HCT116 (cell line): ENCODE results near the gene KCNK5. TPM values are rescaled to one million over a fixed set of nuclear protein-coding genes. Genes with fewer than 3 reads are reported as not detected.

Experiments
- ATAC-seq: fragments of 200-7000 bp; cut with Tn5 transposase; 2 replicates; pipeline ENCODE4 v1.9.1; 2020; ENCODE audit warnings: mild to moderate bottlenecking, moderate library complexity
- BruUV-seq: library from RNA; stranded (reverse); fragments of 400-500 nt; replicated peaks from 2 replicates; lab custom pipeline; 2021; lab: Mats Ljungman, UMichigan
- CTCF ChIA-PET: fragments of 300-600 bp; sonication (Branson Sonifier 250); formaldehyde crosslinking; loops from one replicate; lab custom pipeline; 2021; ENCODE audit warnings: antibody characterized with exemption; lab: Charles Lee
- POLR2A ChIA-PET: fragments of 300-600, 350-600 bp; sonication (Branson Sonifier 250); formaldehyde crosslinking; loops from one replicate; lab custom pipeline; 2021; ENCODE audit warnings: antibody characterized with exemption; lab: Charles Lee
- RAD21 ChIA-PET, 2 experiments: fragments of 300-600 bp; sonication (Branson Sonifier 250); formaldehyde crosslinking; loops; one replicate each; lab custom pipeline; 2023; ENCODE audit warnings: low total read pairs in 2 of 2; ENCODE audit not compliant: uncharacterized antibody in 2 of 2, unreplicated experiment in 2 of 2, low non-redundant PET in 1 of 2; lab: Charles Lee
- DNase-seq: peaks from one replicate; pipeline ENCODE4 v3.0.0-alpha.2; 2010; ENCODE audit warnings: low read depth, low spot score
- H2AFZ ChIP-seq: fragments of 200-600 bp; shearing (Covaris generic), sonication (generic); 2 replicates; pipeline ENCODE4 v1.6.1; 2017; ENCODE audit warnings: low read depth, mixed run types, mixed read lengths, antibody characterized with exemption, low read length; ENCODE audit not compliant: poor library complexity, severe bottlenecking
- H3K27ac ChIP-seq: 2 replicates; pipeline ENCODE4 v1.5.1; 2012; ENCODE audit warnings: low read depth, low read length
- H3K27me3 ChIP-seq: fragments of 200-600 bp; sonication (generic); 2 replicates; pipeline ENCODE4 v1.6.1; 2016; ENCODE audit warnings: mixed run types, low read length, mixed read lengths; ENCODE audit not compliant: insufficient read depth
- H3K36me3 ChIP-seq, 2 experiments: fragments of 200-500 bp in 1 of 2; fragments of 200-600 bp in 1 of 2; sonication (Bioruptor generic) in 1 of 2; sonication (generic) in 1 of 2; 2 replicates each; pipeline versions ENCODE4 v1.5.1 to v1.6.1; 2014 to 2016; ENCODE audit warnings: low read length in 2 of 2, inconsistent platforms in 1 of 2, mixed read lengths in 1 of 2, mixed run types in 1 of 2; ENCODE audit not compliant: insufficient read depth in 2 of 2, control insufficient read depth in 1 of 2
- H3K4me1 ChIP-seq, 2 experiments: fragments of 200-600 bp in 1 of 2; sonication (generic) in 1 of 2; 2 replicates each; pipeline versions ENCODE4 v1.5.1 to v1.6.1; 2012 to 2017; ENCODE audit warnings: low read length in 2 of 2, inconsistent platforms in 1 of 2, mild to moderate bottlenecking in 1 of 2, mixed read lengths in 1 of 2, mixed run types in 1 of 2, moderate library complexity in 1 of 2; ENCODE audit not compliant: insufficient read depth in 2 of 2, control insufficient read depth in 1 of 2
- H3K4me2 ChIP-seq: fragments of 200-600 bp; sonication (generic); 2 replicates; pipeline ENCODE4 v1.6.1; 2017; ENCODE audit warnings: mixed run types, low read length, mixed read lengths
- H3K4me3 ChIP-seq, 2 experiments: fragments of 200-600 bp in 1 of 2; sonication (generic) in 1 of 2; replicated peaks in 1 of 2; 2 replicates each; pipeline ENCODE4 v1.5.1; 2011 to 2016; ENCODE audit warnings: low read length in 2 of 2, control low read depth in 1 of 2, low read depth in 1 of 2, mild to moderate bottlenecking in 1 of 2, mixed read lengths in 1 of 2, mixed run types in 1 of 2
- H3K79me2 ChIP-seq: fragments of 200-600 bp; sonication (generic); 2 replicates; pipeline ENCODE4 v1.6.1; 2017; ENCODE audit warnings: mild to moderate bottlenecking, mixed run types, low read length, moderate library complexity, mixed read lengths; ENCODE audit not compliant: insufficient read depth
- H3K9ac ChIP-seq: fragments of 200-600 bp; sonication (generic); 2 replicates; pipeline ENCODE4 v1.6.1; 2016; ENCODE audit warnings: low read length, mixed read lengths
- H3K9me2 ChIP-seq: fragments of 200-600 bp; sonication (generic), shearing (Covaris generic); 2 replicates; pipeline ENCODE4 v1.6.1; 2017; ENCODE audit warnings: mixed run types, mild to moderate bottlenecking, moderate library complexity; ENCODE audit not compliant: insufficient read depth
- H3K9me3 ChIP-seq, 2 experiments: fragments of 200-500 bp in 1 of 2; fragments of 200-600 bp in 1 of 2; sonication (Bioruptor generic) in 1 of 2; sonication (generic) in 1 of 2; 2 replicates each; pipeline ENCODE4 v1.6.1; 2014 to 2017; ENCODE audit warnings: low read length in 2 of 2, mixed read lengths in 2 of 2, inconsistent platforms in 1 of 2, low read depth in 1 of 2, mild to moderate bottlenecking in 1 of 2, mixed run types in 1 of 2, moderate library complexity in 1 of 2; ENCODE audit not compliant: control insufficient read depth in 1 of 2, insufficient read depth in 1 of 2
- H4K20me1 ChIP-seq: fragments of 200-600 bp; sonication (generic), shearing (Covaris generic); 2 replicates; pipeline ENCODE4 v1.6.1; 2017; ENCODE audit warnings: mixed run types, mild to moderate bottlenecking, moderate library complexity; ENCODE audit not compliant: insufficient read depth
- CBX3 ChIP-seq: IDR thresholded peaks from 2 replicates; pipeline ENCODE4 v1.6.1; 2012; ENCODE audit warnings: low read depth
- RAD21 ChIP-seq: IDR thresholded peaks from 2 replicates; pipeline ENCODE4 v1.6.1; 2012; ENCODE audit warnings: low read depth, mild to moderate bottlenecking
- TCF7L2 ChIP-seq: IDR thresholded peaks from 2 replicates; pipeline ENCODE4 v1.7.0; 2011; ENCODE audit warnings: borderline replicate concordance, inconsistent platforms; ENCODE audit not compliant: insufficient read depth, insufficient read length; ENCODE audit errors: extremely low read depth
- ZFX ChIP-seq: fragments of 450-650 bp; IDR thresholded peaks from 2 replicates; pipeline ENCODE4 v1.6.1; 2017
- ZNF274 ChIP-seq: fragments of 200-500 bp; sonication (Bioruptor generic); IDR thresholded peaks from 2 replicates; pipeline ENCODE4 v1.6.1; 2014; ENCODE audit warnings: mild to moderate bottlenecking, low read depth, low read length, inconsistent platforms
- intact Hi-C: fragments of 100-400 bp; cut with micrococcal nuclease; formaldehyde crosslinking; loops from 2 replicates; pipeline ENCODE4 v1.10.0; 2022
- total RNA-seq: library from RNA; stranded (reverse); gene quantifications from one replicate; pipeline ENCODE4 v1.2.1, GENCODE V29; 2021; ENCODE audit not compliant: unreplicated experiment
- TF ChIP-seq, protein P1 (sequence below): IDR thresholded peaks from 2 replicates; pipeline ENCODE4 v1.6.1; 2012
- TF ChIP-seq, protein P2 (sequence below): IDR thresholded peaks from 2 replicates; pipeline ENCODE4 v1.6.1; 2012
- TF ChIP-seq, protein P3 (sequence below), 3 experiments: fragments of 200-600 bp in 1 of 3; sonication (generic) in 1 of 3; IDR thresholded peaks in 2 of 3; conservative IDR thresholded peaks in 1 of 3; 2 replicates each; pipeline ENCODE4 v1.5.1; 2012 to 2017; ENCODE audit warnings: low read depth in 2 of 3, low read length in 2 of 3, antibody characterized with exemption in 1 of 3, borderline replicate concordance in 1 of 3, control low read depth in 1 of 3, mild to moderate bottlenecking in 1 of 3, mixed read lengths in 1 of 3, mixed run types in 1 of 3, moderate library complexity in 1 of 3; ENCODE audit not compliant: insufficient read depth in 1 of 3

Gene KCNK5
- total RNA-seq, 1 experiment from 2014 or later: 9.5 TPM

DNA sequence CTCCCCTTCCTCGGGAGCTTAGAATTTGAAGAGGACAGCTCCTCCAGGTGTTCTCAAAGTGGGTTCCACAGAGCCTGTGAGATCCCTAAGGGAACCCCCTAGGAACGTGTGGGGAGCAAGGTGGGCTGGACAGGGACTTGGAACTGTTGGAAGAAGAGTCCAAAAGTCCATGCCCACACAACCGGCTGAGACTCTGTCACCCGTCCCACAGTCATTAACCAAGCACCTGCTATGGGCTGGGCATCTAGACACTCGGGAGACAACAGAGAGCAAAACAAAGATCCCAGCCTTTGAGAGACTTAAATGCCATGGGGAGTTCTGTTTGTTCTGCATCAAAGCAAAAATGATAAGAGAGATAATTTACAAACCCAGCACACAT is 62.4 kb downstream of the KCNK5 start:
- no peaks in the 10 kb centered on the region for H3K36me3 ChIP-seq
- no TSS peak for BruUV-seq
- POLR2A ChIA-PET: interaction anchor here (1.2 kb wide), 1 partner anchor 136 kb away, joined by 4 read pairs; no protein-coding TSS in a partner anchor
- RAD21 ChIA-PET: interaction anchor here (1.7 to 2.4 kb wide), 2 partner anchors 136 kb away, joined by 8 to 12 read pairs; no protein-coding TSS in a partner anchor
- no peaks in the 10 kb centered on the region for H3K27me3 ChIP-seq
- ATAC-seq: 0 out of 2 replicates have a peak, but pooled peaks have one; percentile 7
- H3K4me3 ChIP-seq: no peak overlapping the region
- no peaks in the 10 kb centered on the region for H3K9me2 ChIP-seq
- H3K9ac ChIP-seq: no peak overlapping the region
- no peaks in the 10 kb centered on the region for H3K79me2 ChIP-seq
- H2AFZ ChIP-seq: no peak overlapping the region
- H3K4me2 ChIP-seq: no peak overlapping the region
- CTCF ChIA-PET: interaction anchor here (1.2 to 8.6 kb wide), 3 partner anchors 136 to 170 kb away, joined by 3 to 123 read pairs (median 10); no protein-coding TSS in a partner anchor
- no peak overlapping the region for H3K27ac ChIP-seq
- H4K20me1 ChIP-seq: no peaks in the 10 kb centered on the region
- TF ChIP-seq, protein P1, sequence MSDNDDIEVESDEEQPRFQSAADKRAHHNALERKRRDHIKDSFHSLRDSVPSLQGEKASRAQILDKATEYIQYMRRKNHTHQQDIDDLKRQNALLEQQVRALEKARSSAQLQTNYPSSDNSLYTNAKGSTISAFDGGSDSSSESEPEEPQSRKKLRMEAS: no peak
- TF ChIP-seq RAD21: no peak
- TF ChIP-seq CBX3: no peak
- TF ChIP-seq, protein P2, sequence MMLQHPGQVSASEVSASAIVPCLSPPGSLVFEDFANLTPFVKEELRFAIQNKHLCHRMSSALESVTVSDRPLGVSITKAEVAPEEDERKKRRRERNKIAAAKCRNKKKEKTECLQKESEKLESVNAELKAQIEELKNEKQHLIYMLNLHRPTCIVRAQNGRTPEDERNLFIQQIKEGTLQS: no peak
- TF ChIP-seq ZFX: no peak
- TF ChIP-seq TCF7L2: no peak
- TF ChIP-seq, all 23 proteins: peak for 0
- H3K4me1 ChIP-seq: no peaks in the 10 kb centered on the region
- H3K9me3 ChIP-seq: peaks cover 0 to 4% of the 10 kb centered on the region in 2 experiments; a peak in 2 of 4 replicates
- DNase-seq: no peak
- intact Hi-C loops: loop anchor here (1.0 to 2.0 kb wide), 2 partner anchors 136 to 144 kb away; no protein-coding TSS in a partner anchor

DNA sequence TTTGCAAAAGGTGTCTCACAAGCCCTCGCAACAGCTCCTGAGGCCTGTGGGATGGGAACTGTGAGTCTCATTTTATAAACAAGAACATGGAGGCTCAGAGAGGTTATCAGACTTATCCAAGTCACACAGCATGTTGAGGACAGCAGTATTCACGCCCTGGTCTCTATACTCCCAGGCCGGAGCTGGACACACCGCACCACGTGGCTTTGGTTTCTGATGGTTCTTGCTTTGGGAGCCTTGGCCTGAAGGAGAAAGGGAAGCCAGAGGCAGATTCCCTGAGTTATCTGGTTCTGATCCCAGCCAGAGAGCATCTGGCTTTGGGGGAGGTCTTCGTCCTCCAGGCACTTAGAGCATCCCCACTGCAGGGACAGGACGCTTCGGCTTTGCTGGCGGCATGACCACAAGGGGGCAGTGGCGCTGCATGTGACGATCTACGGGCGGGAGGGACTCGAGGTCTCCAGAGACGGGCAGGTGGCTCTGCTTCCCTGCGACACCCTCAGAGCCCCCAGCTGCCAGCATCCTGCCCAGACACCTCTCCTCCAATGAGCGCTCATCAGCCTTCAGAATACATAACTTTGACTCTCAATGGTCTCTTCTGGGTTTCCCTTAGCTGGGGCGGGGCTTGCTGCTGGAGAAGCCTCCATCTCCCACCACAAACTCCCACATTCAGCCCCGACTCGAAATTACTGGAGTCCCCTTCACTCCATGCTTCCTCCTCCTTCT is 62.9 kb downstream of the KCNK5 start:
- no peaks in the 10 kb centered on the region; a peak in 1 of 4 replicates for H3K9me3 ChIP-seq
- ATAC-seq: peak; percentile 99
- H3K4me1 ChIP-seq: no peaks in the 10 kb centered on the region
- BruUV-seq: no TSS peak
- H3K4me3 ChIP-seq: no peak overlapping the region
- TF ChIP-seq RAD21 (peak; percentile 96), ZNF274 (no peak)
- TF ChIP-seq, protein P1: peak; percentile 84
- TF ChIP-seq, protein P3, sequence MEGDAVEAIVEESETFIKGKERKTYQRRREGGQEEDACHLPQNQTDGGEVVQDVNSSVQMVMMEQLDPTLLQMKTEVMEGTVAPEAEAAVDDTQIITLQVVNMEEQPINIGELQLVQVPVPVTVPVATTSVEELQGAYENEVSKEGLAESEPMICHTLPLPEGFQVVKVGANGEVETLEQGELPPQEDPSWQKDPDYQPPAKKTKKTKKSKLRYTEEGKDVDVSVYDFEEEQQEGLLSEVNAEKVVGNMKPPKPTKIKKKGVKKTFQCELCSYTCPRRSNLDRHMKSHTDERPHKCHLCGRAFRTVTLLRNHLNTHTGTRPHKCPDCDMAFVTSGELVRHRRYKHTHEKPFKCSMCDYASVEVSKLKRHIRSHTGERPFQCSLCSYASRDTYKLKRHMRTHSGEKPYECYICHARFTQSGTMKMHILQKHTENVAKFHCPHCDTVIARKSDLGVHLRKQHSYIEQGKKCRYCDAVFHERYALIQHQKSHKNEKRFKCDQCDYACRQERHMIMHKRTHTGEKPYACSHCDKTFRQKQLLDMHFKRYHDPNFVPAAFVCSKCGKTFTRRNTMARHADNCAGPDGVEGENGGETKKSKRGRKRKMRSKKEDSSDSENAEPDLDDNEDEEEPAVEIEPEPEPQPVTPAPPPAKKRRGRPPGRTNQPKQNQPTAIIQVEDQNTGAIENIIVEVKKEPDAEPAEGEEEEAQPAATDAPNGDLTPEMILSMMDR (IDR thresholded peaks at IDR 0.05 in 2 of 3, conservative IDR thresholded peaks at IDR 0.05 in 1 of 3; ENCODE audit: borderline replicate concordance in 1 of 3, insufficient read depth in 1 of 3, low read depth in 2 of 3, low read length in 2 of 3): peak; percentile 79 to 95 (median 89)
- TF ChIP-seq, all 23 proteins: peak for 3
- Histone ChIP-seq H3K9ac (no peak overlapping the region), H3K4me2 (no peak overlapping the region), H3K27me3 (no peaks in the 10 kb centered on the region), H3K36me3 (no peaks in the 10 kb centered on the region), H2AFZ (no peak overlapping the region), H3K27ac (no peak overlapping the region), H3K9me2 (no peaks in the 10 kb centered on the region), H4K20me1 (no peaks in the 10 kb centered on the region), H3K79me2 (no peaks in the 10 kb centered on the region)
- peak; percentile 52 for DNase-seq
- ChIA-PET RAD21 (interaction anchor here (1.7 to 2.4 kb wide), 2 partner anchors 136 kb away, joined by 8 to 12 read pairs; no protein-coding TSS in a partner anchor), CTCF (interaction anchor here (1.2 to 8.6 kb wide), 3 partner anchors 136 to 169 kb away, joined by 3 to 123 read pairs (median 10); no protein-coding TSS in a partner anchor), POLR2A (interaction anchor here (1.2 kb wide), 1 partner anchor 136 kb away, joined by 4 read pairs; no protein-coding TSS in a partner anchor)
- intact Hi-C loops: loop anchor here (1.0 to 2.0 kb wide), 2 partner anchors 137 to 144 kb away; no protein-coding TSS in a partner anchor
